BJ (cell line): Measurements from ENCODE around the gene RGMA. TPM values are rescaled to one million over a fixed set of nuclear protein-coding genes. Genes with fewer than 3 reads are reported as not detected.

Experiments used
- CTCF ChIA-PET: fragments of 350-600 bp; formaldehyde crosslinking; extraction: SDS; loops from one replicate; lab custom pipeline; 2021; ENCODE audit warnings: antibody characterized with exemption, inconsistent platforms; lab: Yijun Ruan, JAX
- POLR2A ChIA-PET: fragments of 300-600 bp; sonication (Branson Sonifier 250); formaldehyde crosslinking; extraction: SDS; loops from one replicate; lab custom pipeline; 2021; ENCODE audit warnings: antibody characterized with exemption; lab: Charles Lee
- DNase-seq: peaks from one replicate; pipeline ENCODE4 v3.0.0-alpha.2; 2011; ENCODE audit warnings: low read depth
- H3K27me3 ChIP-seq: 2 replicates; pipeline ENCODE4 v1.6.0; 2011; ENCODE audit warnings: low read length; ENCODE audit not compliant: control insufficient read depth, insufficient read depth
- H3K36me3 ChIP-seq: 2 replicates; pipeline ENCODE4 v1.5.1; 2011; ENCODE audit warnings: low read length; ENCODE audit not compliant: control insufficient read depth, insufficient read depth
- H3K4me3 ChIP-seq: 2 replicates; pipeline ENCODE4 v1.5.1; 2011; ENCODE audit warnings: low read depth, mild to moderate bottlenecking, control low read depth, low read length
- CTCF ChIP-seq: IDR thresholded peaks from 2 replicates; pipeline ENCODE4 v1.5.1; 2011; ENCODE audit warnings: low read depth, mild to moderate bottlenecking, control low read depth, inconsistent platforms, low read length, moderate library complexity; ENCODE audit not compliant: insufficient read depth
- polyA plus RNA-seq: library from polyadenylated mRNA; depleted of rRNA; stranded (reverse); fragments of >200 nt; gene quantifications from 2 replicates; pipeline ENCODE4 v1.2.3, GENCODE V29; 2011

Gene RGMA
- polyA plus RNA-seq, 1 experiment, result 0.34 TPM

- peaks cover 39% of the 10 kb centered on the region for H3K36me3 ChIP-seq
- no peak for DNase-seq
- CTCF ChIA-PET, result interaction anchor here (1.0 to 1.1 kb wide), 3 partner anchors 13 to 1299 kb away, joined by 3 to 5 read pairs (median 3); no protein-coding TSS in a partner anchor
These were observed 64.0 kb downstream of the RGMA start for GRCh38 chr15:93024716-93025624.

GRCh38 chr15:93024293-93024692 is 64.7 kb downstream of the RGMA start:
- ChIA-PET CTCF (interaction anchor here (1.0 kb wide), 1 partner anchor 12 kb away, joined by 3 read pairs; no protein-coding TSS in a partner anchor), POLR2A (no interaction called here)
- TF ChIP-seq CTCF, result no peak
- peaks cover 40% of the 10 kb centered on the region for H3K36me3 ChIP-seq
- H3K4me3 ChIP-seq, result no peak overlapping the region
- no peak for DNase-seq
- H3K27me3 ChIP-seq, result no peaks in the 10 kb centered on the region

More at GRCh38 chr15:93024716-93025624, 64.0 kb downstream of the RGMA start:
- H3K4me3 ChIP-seq, result no peak overlapping the region
- POLR2A ChIA-PET, result no interaction called here
- TF ChIP-seq CTCF, result no peak
- no peaks in the 10 kb centered on the region for H3K27me3 ChIP-seq

- POLR2A ChIA-PET, result no interaction called here
- CTCF ChIA-PET, result interaction anchor here (0.6 to 1.2 kb wide), 3 partner anchors 9 to 224 kb away, joined by 3 to 4 read pairs (median 3); no protein-coding TSS in a partner anchor
- TF ChIP-seq CTCF, result no peak
- H3K4me3 ChIP-seq, result no peak overlapping the region
- H3K27me3 ChIP-seq, result no peaks in the 10 kb centered on the region
- peaks cover 33% of the 10 kb centered on the region for H3K36me3 ChIP-seq
- DNase-seq, result no peak
These were observed 67.8 kb downstream of the RGMA start for GRCh38 chr15:93020976-93021772.

GRCh38 chr15:93019971-93020370 is 69.0 kb downstream of the RGMA start:
- Histone ChIP-seq H3K36me3 (peaks cover 30% of the 10 kb centered on the region), H3K4me3 (no peak overlapping the region), H3K27me3 (no peaks in the 10 kb centered on the region)
- POLR2A ChIA-PET, result no interaction called here
- CTCF ChIA-PET, result no interaction called here
- no peak for TF ChIP-seq CTCF
- DNase-seq, result no peak

GRCh38 chr15:93019090-93019489 is 69.9 kb downstream of the RGMA start:
- no peak for DNase-seq
- TF ChIP-seq CTCF, result no peak
- CTCF ChIA-PET, result interaction anchor here (1.0 to 1.4 kb wide), 4 partner anchors 10 to 222 kb away, joined by 3 to 9 read pairs (median 4); no protein-coding TSS in a partner anchor
- POLR2A ChIA-PET, result no interaction called here
- Histone ChIP-seq H3K27me3 (no peaks in the 10 kb centered on the region), H3K36me3 (peaks cover 28% of the 10 kb centered on the region), H3K4me3 (no peak overlapping the region)
